K562 (cell line): ENCODE results near the gene SHISA8. TPM values are rescaled to one million over a fixed set of nuclear protein-coding genes. Genes with fewer than 3 reads are reported as not detected.

Source experiments
- ATAC-seq: fragments of 200-7000 bp; cut with Tn5 transposase; 3 replicates; pipeline ENCODE4 v1.9.1; 2020; ENCODE audit warnings: moderate library complexity
- BruUV-seq: library from RNA; stranded (reverse); fragments of 400-500 nt; replicated peaks from 2 replicates; lab custom pipeline; 2021; lab: Mats Ljungman, UMichigan
- CTCF ChIA-PET: fragments of 300-600 bp; formaldehyde crosslinking; extraction: SDS; loops from one replicate; lab custom pipeline; 2021; ENCODE audit warnings: low intra/inter-chr PET ratio; lab: Yijun Ruan, JAX
- POLR2A ChIA-PET: fragments of 300-600, 350-650 bp; sonication (Branson Sonifier 250); formaldehyde crosslinking; extraction: SDS; loops from one replicate; lab custom pipeline; 2021; ENCODE audit warnings: antibody characterized with exemption, inconsistent platforms; lab: Yijun Ruan, JAX
- DNase-seq, 4 experiments: peaks; one replicate each; pipeline versions ENCODE4 v3.0.0 to v3.0.0-alpha.2; 2011 to 2018; ENCODE audit warnings: low spot score in 3 of 4, mixed read lengths in 3 of 4; ENCODE audit errors: extremely low read depth in 1 of 4
- FAIRE-seq: peaks from 2 replicates; lab custom pipeline; 2011; peaks lifted over from hg19 to GRCh38; lab: Jason Lieb, UNC
- H2AFZ ChIP-seq: 2 replicates; pipeline ENCODE4 v1.6.0; 2011; ENCODE audit warnings: low read depth, low read length, control low read depth, inconsistent platforms
- H3K27ac ChIP-seq: fragments of 200-600 bp; 3 replicates; pipeline ENCODE4 v1.8.0; 2011; ENCODE audit warnings: low read depth, mild to moderate bottlenecking, control low read depth, inconsistent platforms, low read length, moderate library complexity, mixed read lengths; ENCODE audit errors: extremely low read depth
- H3K27me3 ChIP-seq, 2 experiments: fragments of 300-600 bp in 1 of 2; 2 replicates in 1 of 2; 3 replicates in 1 of 2; pipeline versions ENCODE4 v1.6.0 to v1.8.0; 2011; ENCODE audit warnings: inconsistent platforms in 2 of 2, low read length in 2 of 2, mild to moderate bottlenecking in 1 of 2, mixed read lengths in 1 of 2, moderate library complexity in 1 of 2; ENCODE audit not compliant: control insufficient read depth in 2 of 2, insufficient read depth in 2 of 2
- H3K36me3 ChIP-seq: fragments of 300-600 bp; 3 replicates; pipeline ENCODE4 v1.8.0; 2011; ENCODE audit warnings: mild to moderate bottlenecking, low read length, inconsistent platforms; ENCODE audit not compliant: control insufficient read depth, insufficient read depth
- H3K4me1 ChIP-seq, 2 experiments: fragments of 200-600 bp in 1 of 2; replicated peaks in 1 of 2; 2 replicates in 1 of 2; 3 replicates in 1 of 2; pipeline versions ENCODE4 v1.5.1 to v1.8.0; 2011; ENCODE audit warnings: inconsistent platforms in 2 of 2, low read length in 2 of 2, mild to moderate bottlenecking in 1 of 2, mixed read lengths in 1 of 2, moderate library complexity in 1 of 2; ENCODE audit not compliant: control insufficient read depth in 2 of 2, insufficient read depth in 2 of 2
- H3K4me2 ChIP-seq: 2 replicates; pipeline ENCODE4 v1.6.1; 2011; ENCODE audit warnings: low read length, control low read depth, inconsistent platforms, mixed read lengths; ENCODE audit not compliant: insufficient read depth
- H3K4me3 ChIP-seq: fragments of 200-600 bp; sonication (generic), shearing (Covaris generic); 2 replicates; pipeline ENCODE4 v1.5.1; 2016; ENCODE audit warnings: control low read depth, inconsistent platforms
- H3K79me2 ChIP-seq: fragments of 200-600 bp; 3 replicates; pipeline ENCODE4 v1.8.0; 2011; ENCODE audit warnings: low read length, inconsistent platforms; ENCODE audit not compliant: control insufficient read depth, insufficient read depth
- H3K9ac ChIP-seq, 2 experiments: 2 replicates each; pipeline versions ENCODE4 v1.6.0 to v1.6.1; 2011; ENCODE audit warnings: low read depth in 2 of 2, low read length in 2 of 2, control low read depth in 1 of 2, inconsistent platforms in 1 of 2, mild to moderate bottlenecking in 1 of 2, mixed read lengths in 1 of 2; ENCODE audit not compliant: insufficient read depth in 1 of 2
- H3K9me1 ChIP-seq: one replicate; pipeline ENCODE4 v1.6.0; 2011; ENCODE audit warnings: inconsistent platforms, mild to moderate bottlenecking, low read length, moderate library complexity; ENCODE audit not compliant: control insufficient read depth, insufficient read depth
- H3K9me3 ChIP-seq: replicated peaks from 2 replicates; pipeline ENCODE4 v1.5.1; 2011; ENCODE audit warnings: low read depth, low read length, inconsistent platforms; ENCODE audit not compliant: control insufficient read depth, insufficient read depth
- H4K20me1 ChIP-seq: replicated peaks from 2 replicates; pipeline ENCODE4 v1.6.1; 2011; ENCODE audit warnings: low read length, inconsistent platforms, mixed read lengths; ENCODE audit not compliant: control insufficient read depth, insufficient read depth
- POLR2G ChIP-seq: fragments of 200-400 bp; formaldehyde crosslinking; IDR thresholded peaks from 2 replicates; pipeline ENCODE4 v1.6.1; 2017; ENCODE audit warnings: low read depth, mild to moderate bottlenecking, antibody characterized with exemption, low read length, moderate library complexity
- RBFOX2 ChIP-seq: fragments of 200-400 bp; formaldehyde crosslinking; IDR thresholded peaks from 2 replicates; pipeline ENCODE4 v1.6.1; 2017; ENCODE audit warnings: low read depth, mild to moderate bottlenecking, low read length, moderate library complexity
- SREBF2 ChIP-seq: sonication (generic); formaldehyde crosslinking; IDR thresholded peaks from 2 replicates; pipeline ENCODE4 v1.4.0; 2020; ENCODE audit warnings: mild to moderate bottlenecking, missing genetic modification reagents
- ZBTB9 ChIP-seq: fragments of 450-650 bp; formaldehyde crosslinking; IDR thresholded peaks from 2 replicates; pipeline ENCODE4 v1.4.0; 2020; ENCODE audit warnings: mild to moderate bottlenecking, moderate library complexity
- WGBS: fragments of 100-300 bp; shearing (Covaris generic); methylation state at CpG from one replicate; pipeline ENCODE4 v1.1.6; 2016; ENCODE audit warnings: low coverage, mixed read lengths; ENCODE audit not compliant: insufficient coverage; ENCODE audit errors: missing lambda C conversion rate; 5-methylcytosine and 5-hydroxymethylcytosine counted together
- in situ Hi-C: fragments of 300-500 bp; cut with MboI; formaldehyde crosslinking; loops from 4 replicates; pipeline ENCODE4 v1.15.0; 2018; ENCODE audit warnings: inconsistent platforms, mixed read lengths
- intact Hi-C: fragments of 100-400 bp; cut with micrococcal nuclease; formaldehyde crosslinking; loops from 2 replicates; pipeline ENCODE4 v1.14.2; 2022
- polyA plus RNA-seq, 8 experiments: library from polyadenylated mRNA; depleted of rRNA in 4 of 8; stranded (reverse) in 5 of 8; unstranded in 3 of 8; fragments of >200 nt; fragmentation: Nextera tagmentation in 2 of 8; fragmentation: Illumina TruSeq in 1 of 8; extraction: Ambion mirVana in 2 of 8; extraction: Trizol in 1 of 8; gene quantifications; 2 replicates each; pipeline versions ENCODE4 v1.2.1 to v1.2.3, GENCODE V29; 2011 to 2014; ENCODE audit warnings: inconsistent platforms in 1 of 8, missing spikeins in 1 of 8
- total RNA-seq, 7 experiments: library from RNA; depleted of rRNA in 6 of 7; stranded (reverse); fragments of >200 nt in 6 of 7; fragmentation: Illumina TruSeq in 2 of 7; extraction: Trizol in 2 of 7; gene quantifications; 2 replicates each; pipeline versions ENCODE4 v1.2.1 to v1.2.3, GENCODE V29; 2011 to 2021; ENCODE audit warnings: low replicate concordance in 1 of 7

Gene SHISA8
- total and polyA plus RNA-seq, 9 of the 15 experiments (the other 6 are each of a cell fraction or from before 2014, with no cell fraction given), result 0.07 to 3.3 (median 1.1) TPM; not detected in 4

GRCh38 chr22:41935509-41935908 is 20.6 kb upstream of the SHISA8 start:
- in situ Hi-C loops (no loop called here), intact Hi-C loops (no loop called here)
- H3K36me3 ChIP-seq, result peaks cover 32% of the 10 kb centered on the region; the same call in 2 of the 3 replicates
- no peak for DNase-seq
- no peaks in the 10 kb centered on the region for H3K27me3 ChIP-seq
- H3K4me1 ChIP-seq, result peaks cover 0 to 43% of the 10 kb centered on the region in 2 experiments; a peak in 2 of 5 replicates
- H3K9me3 ChIP-seq, result no peaks in the 10 kb centered on the region
- H3K4me3 ChIP-seq, result no peak overlapping the region
- H2AFZ ChIP-seq, result no peak overlapping the region
- CTCF ChIA-PET, result interaction anchor here (0.6 kb wide), 1 partner anchor 174 kb away, joined by 4 read pairs; no protein-coding TSS in a partner anchor
- no peak overlapping the region for H3K9ac ChIP-seq
- no peaks in the 10 kb centered on the region for H4K20me1 ChIP-seq
- TF ChIP-seq POLR2G (0 out of 2 replicates have a peak, but pooled peaks have one; percentile 43), ZBTB9 (no peak), RBFOX2 (peak; percentile 39), SREBF2 (CRISPR knock-in tag) (no peak)
- H3K27ac ChIP-seq, result no peak overlapping the region
- no TSS peak for BruUV-seq
- WGBS, result 83% methylated on average over 4 of the region's 9 CpGs
- H3K4me2 ChIP-seq, result no peak overlapping the region
- no peak for ATAC-seq
- 0 out of 3 replicates have a peak, but pooled peaks cover 3% of the 10 kb centered on the region for H3K79me2 ChIP-seq
- peaks cover 3% of the 10 kb centered on the region for H3K9me1 ChIP-seq
- no peak for FAIRE-seq
- POLR2A ChIA-PET, result interaction anchor here (0.6 to 1.6 kb wide), 4 partner anchors 9 to 319 kb away, joined by 3 to 5 read pairs (median 4); partner anchors contain the start of gene TNFRSF13C
